HCT116 (cell line): ENCODE measurements around the gene BNC2.

Source experiments
- CBX3 ChIP-seq: IDR thresholded peaks from 2 replicates; pipeline ENCODE4 v1.6.1; 2012; ENCODE audit warnings: low read depth
- EGR1 ChIP-seq: IDR thresholded peaks from 2 replicates; pipeline ENCODE4 v1.6.1; 2012; ENCODE audit warnings: low read depth
- EZH2phosphoT487 ChIP-seq: fragments of 200-600 bp; IDR thresholded peaks from 2 replicates; pipeline ENCODE4 v1.6.1; 2018; ENCODE audit warnings: antibody characterized with exemption, borderline replicate concordance
- FOSL1 ChIP-seq: IDR thresholded peaks from 2 replicates; pipeline ENCODE4 v1.6.1; 2012; ENCODE audit warnings: low read depth
- POLR2A ChIP-seq: IDR thresholded peaks from 2 replicates; pipeline ENCODE4 v1.7.0; 2011; ENCODE audit warnings: borderline replicate concordance; ENCODE audit not compliant: insufficient read depth, insufficient read length; ENCODE audit errors: extremely low read depth
- POLR2AphosphoS5 ChIP-seq: IDR thresholded peaks from 2 replicates; pipeline ENCODE4 v1.6.1; 2011; ENCODE audit warnings: mild to moderate bottlenecking, low read depth, low read length, moderate library complexity
- SP1 ChIP-seq: IDR thresholded peaks from 2 replicates; pipeline ENCODE4 v1.6.1; 2012; ENCODE audit warnings: low read depth
- TF ChIP-seq, protein P1 (sequence below), 3 experiments: fragments of 200-600 bp in 1 of 3; sonication (generic) in 1 of 3; IDR thresholded peaks in 2 of 3; conservative IDR thresholded peaks in 1 of 3; 2 replicates each; pipeline ENCODE4 v1.5.1; 2012 to 2017; ENCODE audit warnings: low read depth in 2 of 3, low read length in 2 of 3, antibody characterized with exemption in 1 of 3, borderline replicate concordance in 1 of 3, control low read depth in 1 of 3, mild to moderate bottlenecking in 1 of 3, mixed read lengths in 1 of 3, mixed run types in 1 of 3, moderate library complexity in 1 of 3; ENCODE audit not compliant: insufficient read depth in 1 of 3
- TF ChIP-seq, protein P2 (sequence below): IDR thresholded peaks from 2 replicates; pipeline ENCODE4 v1.6.1; 2012
- TF ChIP-seq, protein P3 (sequence below): IDR thresholded peaks from 2 replicates; pipeline ENCODE4 v1.6.1; 2012
- TF ChIP-seq, protein P4 (sequence below): IDR thresholded peaks from 2 replicates; pipeline ENCODE4 v1.6.1; 2011; ENCODE audit warnings: mild to moderate bottlenecking, low read length, moderate library complexity; ENCODE audit not compliant: insufficient replicate concordance; ENCODE audit errors: extremely low read depth

DNA sequence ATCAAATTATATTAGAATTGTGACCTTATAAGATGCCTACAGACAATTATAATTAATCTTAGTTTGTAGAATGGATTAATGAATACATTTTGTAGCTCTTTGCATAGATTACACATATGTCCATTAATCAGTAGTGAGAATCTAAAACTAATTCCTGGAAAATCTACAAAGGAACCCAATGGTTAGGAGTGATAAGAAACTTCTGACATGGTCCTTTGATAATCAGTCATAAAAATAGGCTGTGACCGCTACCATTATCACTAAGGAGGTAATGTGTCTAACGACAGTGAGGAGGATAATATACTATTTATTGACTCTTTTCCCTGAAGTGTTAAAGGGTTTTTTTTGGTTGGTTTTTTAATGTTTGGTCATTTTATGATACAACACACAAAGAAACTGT lies 46.6 kb downstream of the BNC2 start:
- TF ChIP-seq, protein P1, sequence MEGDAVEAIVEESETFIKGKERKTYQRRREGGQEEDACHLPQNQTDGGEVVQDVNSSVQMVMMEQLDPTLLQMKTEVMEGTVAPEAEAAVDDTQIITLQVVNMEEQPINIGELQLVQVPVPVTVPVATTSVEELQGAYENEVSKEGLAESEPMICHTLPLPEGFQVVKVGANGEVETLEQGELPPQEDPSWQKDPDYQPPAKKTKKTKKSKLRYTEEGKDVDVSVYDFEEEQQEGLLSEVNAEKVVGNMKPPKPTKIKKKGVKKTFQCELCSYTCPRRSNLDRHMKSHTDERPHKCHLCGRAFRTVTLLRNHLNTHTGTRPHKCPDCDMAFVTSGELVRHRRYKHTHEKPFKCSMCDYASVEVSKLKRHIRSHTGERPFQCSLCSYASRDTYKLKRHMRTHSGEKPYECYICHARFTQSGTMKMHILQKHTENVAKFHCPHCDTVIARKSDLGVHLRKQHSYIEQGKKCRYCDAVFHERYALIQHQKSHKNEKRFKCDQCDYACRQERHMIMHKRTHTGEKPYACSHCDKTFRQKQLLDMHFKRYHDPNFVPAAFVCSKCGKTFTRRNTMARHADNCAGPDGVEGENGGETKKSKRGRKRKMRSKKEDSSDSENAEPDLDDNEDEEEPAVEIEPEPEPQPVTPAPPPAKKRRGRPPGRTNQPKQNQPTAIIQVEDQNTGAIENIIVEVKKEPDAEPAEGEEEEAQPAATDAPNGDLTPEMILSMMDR (IDR thresholded peaks at IDR 0.05 in 2 of 3, conservative IDR thresholded peaks at IDR 0.05 in 1 of 3; ENCODE audit: borderline replicate concordance in 1 of 3, insufficient read depth in 1 of 3, low read depth in 2 of 3, low read length in 2 of 3), result no peak
- TF ChIP-seq FOSL1, result no peak
- TF ChIP-seq POLR2A, result no peak
- TF ChIP-seq, protein P2, sequence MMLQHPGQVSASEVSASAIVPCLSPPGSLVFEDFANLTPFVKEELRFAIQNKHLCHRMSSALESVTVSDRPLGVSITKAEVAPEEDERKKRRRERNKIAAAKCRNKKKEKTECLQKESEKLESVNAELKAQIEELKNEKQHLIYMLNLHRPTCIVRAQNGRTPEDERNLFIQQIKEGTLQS, result no peak
- no peak for TF ChIP-seq SP1
- TF ChIP-seq, protein P3, sequence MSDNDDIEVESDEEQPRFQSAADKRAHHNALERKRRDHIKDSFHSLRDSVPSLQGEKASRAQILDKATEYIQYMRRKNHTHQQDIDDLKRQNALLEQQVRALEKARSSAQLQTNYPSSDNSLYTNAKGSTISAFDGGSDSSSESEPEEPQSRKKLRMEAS, result no peak
- no peak for TF ChIP-seq POLR2AphosphoS5
- TF ChIP-seq, protein P4, sequence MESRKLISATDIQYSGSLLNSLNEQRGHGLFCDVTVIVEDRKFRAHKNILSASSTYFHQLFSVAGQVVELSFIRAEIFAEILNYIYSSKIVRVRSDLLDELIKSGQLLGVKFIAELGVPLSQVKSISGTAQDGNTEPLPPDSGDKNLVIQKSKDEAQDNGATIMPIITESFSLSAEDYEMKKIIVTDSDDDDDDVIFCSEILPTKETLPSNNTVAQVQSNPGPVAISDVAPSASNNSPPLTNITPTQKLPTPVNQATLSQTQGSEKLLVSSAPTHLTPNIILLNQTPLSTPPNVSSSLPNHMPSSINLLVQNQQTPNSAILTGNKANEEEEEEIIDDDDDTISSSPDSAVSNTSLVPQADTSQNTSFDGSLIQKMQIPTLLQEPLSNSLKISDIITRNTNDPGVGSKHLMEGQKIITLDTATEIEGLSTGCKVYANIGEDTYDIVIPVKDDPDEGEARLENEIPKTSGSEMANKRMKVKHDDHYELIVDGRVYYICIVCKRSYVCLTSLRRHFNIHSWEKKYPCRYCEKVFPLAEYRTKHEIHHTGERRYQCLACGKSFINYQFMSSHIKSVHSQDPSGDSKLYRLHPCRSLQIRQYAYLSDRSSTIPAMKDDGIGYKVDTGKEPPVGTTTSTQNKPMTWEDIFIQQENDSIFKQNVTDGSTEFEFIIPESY, result no peak
- TF ChIP-seq EZH2phosphoT487, result no peak
- TF ChIP-seq EGR1, result no peak
- no peak for TF ChIP-seq CBX3
